Left lobe of liver (tissue), 2 donors: ENCODE data around the gene GADL1. TPM values are rescaled to one million over a fixed set of nuclear protein-coding genes. Genes with fewer than 3 reads are reported as not detected.

ENCODE experiments used
- ATAC-seq: fragments of 200-7000 bp; cut with Tn5 transposase; one replicate; pipeline ENCODE4 v1.9.1; 2020; ENCODE audit warnings: mild to moderate bottlenecking, moderate library complexity
- DNase-seq: peaks from one replicate; pipeline ENCODE4 v3.0.0-alpha.2; 2020; ENCODE audit warnings: low spot score
- total RNA-seq: library from RNA; stranded (reverse); gene quantifications from one replicate; pipeline ENCODE4 v1.2.1, GENCODE V29; 2021
- donor health status: DM: no; HTN: no; CAD: no; lungs with moderate emphysema.
- donor health status: DM: no; HTN: yes; CAD: no.

GADL1 gene
- total RNA-seq = not detected

- ATAC-seq (peak; percentile 78), DNase-seq (peak; percentile 41)
These were observed at the start of gene GADL1 for GRCh38 chr3:30894521-30895251. Gene GADL1, minus strand, starts transcription at chr3:30894661. Its CDS starts 47 bp downstream, at chr3:30894614.

DNA sequence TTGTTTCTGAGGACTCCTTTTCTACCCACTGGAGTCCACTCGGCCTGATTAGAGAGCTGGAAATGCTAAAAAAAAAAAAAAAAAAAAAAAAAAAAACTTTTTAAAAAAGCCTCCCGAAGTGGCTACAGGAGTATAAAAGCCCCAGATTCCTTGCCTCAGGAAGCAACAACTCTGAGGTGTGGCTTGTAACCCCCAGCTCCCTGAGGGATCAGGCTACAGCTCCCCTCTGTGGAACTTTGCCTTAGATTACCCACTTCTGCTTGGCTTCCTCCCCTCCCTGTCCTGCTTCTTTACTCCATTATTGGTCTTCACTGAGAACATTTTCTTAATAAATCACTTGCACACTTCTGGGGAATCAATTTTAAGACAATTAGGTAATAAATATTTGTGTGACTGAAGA lies 49.7 kb upstream of the GADL1 start:
- DNase-seq (no peak), ATAC-seq (no peak)

DNA sequence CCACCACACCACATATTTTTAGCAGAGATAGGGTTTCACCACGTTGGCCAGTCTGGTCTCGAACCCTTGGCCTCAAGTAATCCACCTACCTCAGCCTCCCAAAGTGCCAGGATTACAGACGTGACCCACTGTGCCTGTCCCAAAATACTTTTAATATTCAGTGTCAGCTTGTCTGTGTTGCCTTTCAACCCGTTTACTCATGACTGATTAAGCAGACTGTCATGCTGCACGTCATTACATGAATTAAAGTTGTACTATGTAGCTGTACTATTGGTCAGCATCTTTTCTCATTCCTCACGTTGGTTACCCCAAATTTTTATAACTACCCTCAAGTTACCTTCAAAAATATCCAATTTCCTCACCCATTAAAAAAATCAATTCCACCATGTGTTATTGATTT lies 48.7 kb upstream of the GADL1 start:
- DNase-seq (no peak), ATAC-seq (no peak)

GRCh38 chr3:30941342-30941741 lies 46.9 kb upstream of the GADL1 start:
- DNase-seq (no peak), ATAC-seq (no peak)

GRCh38 chr3:30940740-30941139 lies 46.3 kb upstream of the GADL1 start:
- no peak for DNase-seq
- ATAC-seq = no peak

DNA sequence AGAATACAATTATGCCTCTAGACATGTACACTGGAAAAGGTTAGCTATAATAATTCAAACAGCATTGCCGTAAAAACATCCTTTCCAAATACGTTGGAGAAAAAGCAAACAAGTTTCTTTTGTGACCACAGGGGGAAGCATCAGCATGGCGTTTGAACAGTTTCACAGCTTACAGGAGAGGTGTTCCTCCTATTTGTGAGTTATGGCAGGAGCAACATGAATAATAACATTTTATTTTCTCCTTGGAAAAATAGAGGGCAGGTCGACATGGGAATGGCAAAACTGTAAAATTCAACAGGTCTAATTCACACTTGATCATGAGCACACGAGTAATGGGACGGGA lies 39.7 kb upstream of the GADL1 start:
- DNase-seq (no peak), ATAC-seq (no peak)

- ATAC-seq = no peak
- no peak for DNase-seq
These were observed 39.2 kb upstream of the GADL1 start for GRCh38 chr3:30933478-30934207.

- ATAC-seq (no peak), DNase-seq (no peak)
These were observed 38.1 kb upstream of the GADL1 start for GRCh38 chr3:30932513-30933098.

GRCh38 chr3:30924763-30925162 lies 30.3 kb upstream of the GADL1 start:
- ATAC-seq = no peak

DNA sequence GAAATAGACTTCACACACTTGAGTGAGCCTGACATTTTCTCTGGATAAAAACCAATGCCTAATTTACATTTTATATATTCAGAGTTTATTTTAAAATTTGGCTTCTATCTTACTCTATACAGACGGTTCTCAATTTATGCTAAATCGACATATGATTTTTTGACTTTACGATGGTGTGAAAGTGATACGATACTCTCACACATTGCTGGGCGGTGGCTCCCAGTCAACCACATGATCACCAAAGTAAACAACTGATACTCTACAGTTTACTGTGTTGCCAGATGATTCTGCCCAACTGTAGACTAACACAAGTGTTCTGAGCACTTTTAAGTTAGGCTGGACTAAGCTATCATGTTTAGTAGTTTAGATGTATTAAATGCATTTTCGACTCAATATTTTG lies 25.1 kb upstream of the GADL1 start:
- DNase-seq (no peak), ATAC-seq (no peak)

More at GRCh38 chr3:30924763-30925162, 30.3 kb upstream of the GADL1 start:
- no peak for DNase-seq

GRCh38 chr3:30918761-30919160 lies 24.3 kb upstream of the GADL1 start:
- no peak for ATAC-seq
- DNase-seq = no peak

- DNase-seq (no peak), ATAC-seq (peak; percentile 39)
These were observed 21.3 kb upstream of the GADL1 start for GRCh38 chr3:30915782-30916181.

- DNase-seq (no peak), ATAC-seq (no peak)
These were observed 20.2 kb upstream of the GADL1 start for GRCh38 chr3:30914696-30915095.

- ATAC-seq (no peak), DNase-seq (no peak)
These were observed 18.7 kb upstream of the GADL1 start for GRCh38 chr3:30913176-30913575.

- ATAC-seq (no peak), DNase-seq (no peak)
These were observed 17.8 kb upstream of the GADL1 start for GRCh38 chr3:30912301-30912700.

DNA sequence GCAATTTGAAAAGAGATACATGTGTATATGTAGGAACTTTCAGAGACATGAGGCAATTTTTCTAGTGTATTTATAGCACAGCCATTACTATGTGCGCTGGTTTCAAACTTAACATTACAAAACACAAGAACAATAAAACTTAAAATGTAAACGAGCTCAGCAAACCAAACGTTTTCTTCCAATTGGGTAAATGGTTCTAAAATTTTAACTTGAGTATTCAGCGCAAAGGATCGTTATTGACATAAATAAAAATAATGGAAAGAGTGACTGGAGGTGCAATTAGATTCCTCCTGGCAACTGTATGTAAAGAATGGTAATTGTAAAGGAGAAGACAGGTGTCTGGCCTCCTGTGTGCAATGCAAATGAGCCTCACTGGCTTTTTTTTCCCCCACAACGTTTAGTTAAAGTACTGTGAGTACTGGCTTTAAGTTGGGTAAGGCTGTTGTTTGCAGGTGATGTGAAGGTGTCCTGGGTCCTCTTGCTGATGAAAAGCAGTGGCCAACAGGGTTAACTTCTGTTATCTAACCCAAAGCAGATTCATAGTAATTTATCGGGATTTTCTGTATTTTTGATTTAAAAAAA lies 14.1 kb upstream of the GADL1 start:
- DNase-seq = no peak
- ATAC-seq = no peak

- ATAC-seq = no peak
These were observed 10.5 kb upstream of the GADL1 start for GRCh38 chr3:30904996-30905395.

DNA sequence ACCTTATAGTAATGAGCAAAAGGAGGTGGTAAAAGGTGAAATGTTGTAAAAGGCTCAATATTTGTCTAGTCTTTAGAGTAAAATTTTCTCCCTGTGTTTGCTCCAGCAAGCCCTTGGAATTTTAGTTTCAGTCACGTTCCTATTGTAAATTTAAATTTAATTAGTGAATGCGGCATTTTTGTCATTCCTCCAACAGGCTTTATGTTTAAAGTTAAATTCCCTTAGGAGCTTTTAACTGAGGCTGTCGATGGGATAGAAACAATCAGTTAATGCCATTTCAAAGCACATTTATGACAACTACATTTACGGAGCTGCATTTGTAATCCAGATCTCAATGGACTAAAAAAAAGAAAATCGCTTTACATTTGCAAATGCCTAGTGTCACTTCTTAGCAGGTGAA lies 868 bp upstream of the GADL1 start:
- ATAC-seq = no peak
- DNase-seq = no peak

More at GRCh38 chr3:30904996-30905395, 10.5 kb upstream of the GADL1 start:
- no peak for DNase-seq

DNA sequence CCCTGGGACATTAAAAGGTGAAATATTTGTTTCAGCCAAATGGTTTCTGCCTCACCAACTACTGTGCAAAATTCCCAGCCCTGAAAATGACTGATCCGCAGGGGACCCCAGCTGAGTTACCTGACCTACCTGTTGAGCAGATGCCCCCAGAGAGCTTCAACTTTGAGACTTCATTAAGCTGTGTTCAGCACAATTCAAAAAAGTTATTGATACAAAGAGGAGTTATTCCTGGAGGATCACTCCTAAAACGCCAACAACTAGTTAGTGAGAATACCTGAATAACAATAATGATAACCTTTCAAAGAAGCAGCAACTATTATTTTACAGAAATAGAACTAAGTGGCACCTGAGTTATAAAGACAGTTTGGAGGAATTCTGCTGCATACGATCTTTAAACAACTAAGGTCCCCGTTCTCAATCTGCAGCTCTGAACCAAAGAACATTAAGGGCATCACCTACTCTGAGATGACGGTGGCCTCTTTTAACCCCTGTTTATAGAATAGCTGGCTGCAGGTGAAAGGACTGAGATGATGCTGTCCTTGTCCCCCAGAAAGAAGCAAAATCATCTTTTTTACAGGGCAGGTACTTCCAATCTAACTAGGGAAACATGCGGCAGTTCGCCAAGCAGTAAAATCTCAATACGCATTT lies 659 bp downstream of the GADL1 start:
- no peak for ATAC-seq
- DNase-seq = no peak

DNA sequence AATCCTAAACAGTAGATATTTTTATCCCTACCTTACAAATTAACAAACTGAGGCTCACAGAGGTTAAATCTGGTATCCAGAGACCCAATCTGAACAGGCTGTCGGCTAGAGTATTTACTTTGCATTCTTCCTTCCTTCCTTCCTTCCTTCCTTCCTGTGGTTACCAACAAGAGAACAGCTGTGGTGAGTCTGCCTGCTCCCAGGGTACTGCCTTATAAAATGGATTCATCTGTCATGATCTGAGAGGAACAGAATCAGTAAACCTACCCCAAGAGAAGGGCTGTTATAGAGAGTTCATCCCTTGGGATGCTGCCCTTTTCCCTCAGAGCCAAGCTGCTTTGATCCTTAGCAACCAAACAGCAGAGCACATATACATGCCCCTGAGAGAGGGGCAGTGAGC lies 3.6 kb downstream of the GADL1 start:
- no peak for DNase-seq
- no peak for ATAC-seq

DNA sequence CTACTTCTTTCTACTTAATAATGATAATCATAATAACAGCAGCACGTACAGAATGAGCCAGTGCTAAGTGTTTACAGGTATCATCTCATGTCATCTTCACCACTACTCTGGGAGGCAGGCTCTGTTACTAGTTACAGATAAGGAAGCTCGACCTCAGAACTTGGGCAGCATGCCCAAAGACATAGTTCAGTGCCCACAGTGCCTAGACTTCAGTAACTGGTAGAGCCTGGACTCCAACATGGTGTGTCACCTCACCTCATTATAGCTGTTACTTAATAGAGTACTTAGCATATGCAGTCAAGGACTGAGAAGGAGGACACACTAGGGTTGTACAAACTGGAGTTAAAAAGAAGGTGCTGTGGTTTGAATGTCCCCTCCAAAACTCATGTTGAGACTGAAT lies 7.6 kb downstream of the GADL1 start:
- ATAC-seq (no peak), DNase-seq (no peak)
